A549 (cell line): Measurements from ENCODE around the gene CFLAR. TPM values are rescaled to one million over a fixed set of nuclear protein-coding genes. Genes with fewer than 3 reads are reported as not detected.

Experiments used
- ATAC-seq, 2 experiments: fragments of 200-7000 bp in 1 of 2; fragments of >200 bp in 1 of 2; cut with Nextera tagmentation in 1 of 2; cut with Tn5 transposase in 1 of 2; 3 replicates each; pipeline versions ENCODE4 v1.8.0 to v1.9.1; 2018 to 2020; ENCODE audit warnings: mild to moderate bottlenecking in 1 of 2, moderate library complexity in 1 of 2
- CTCF ChIA-PET: fragments of 300-600 bp; sonication (Branson Sonifier 250); formaldehyde crosslinking; extraction: SDS; loops from one replicate; lab custom pipeline; 2021; ENCODE audit warnings: antibody characterized with exemption, inconsistent platforms; lab: Yijun Ruan, JAX
- POLR2A ChIA-PET: fragments of 350-600 bp; formaldehyde crosslinking; extraction: SDS; loops from one replicate; lab custom pipeline; 2021; ENCODE audit warnings: antibody characterized with exemption, inconsistent platforms; lab: Yijun Ruan, JAX
- DNase-seq, 2 experiments: peaks; one replicate each; pipeline versions ENCODE4 v3.0.0 to v3.0.0-alpha.2; 2011 to 2016; ENCODE audit warnings: low read depth in 1 of 2, low spot score in 1 of 2
- FAIRE-seq: peaks from 2 replicates; lab custom pipeline; 2011; peaks lifted over from hg19 to GRCh38; lab: Jason Lieb, UNC
- H3K27ac ChIP-seq, 2 experiments: fragments of >200 bp; sonication (Bioruptor Twin); formaldehyde crosslinking; 3 replicates each; pipeline ENCODE4 v1.5.1; 2016 to 2017
- H3K4me1 ChIP-seq: fragments of >200 bp; sonication (Bioruptor Twin); formaldehyde crosslinking; 3 replicates; pipeline ENCODE4 v1.6.1; 2016
- H3K4me2 ChIP-seq: fragments of >200 bp; sonication (Bioruptor Twin); formaldehyde crosslinking; 3 replicates; pipeline ENCODE4 v1.6.1; 2016
- H3K4me3 ChIP-seq: fragments of >200 bp; sonication (Bioruptor Twin); formaldehyde crosslinking; 3 replicates; pipeline ENCODE4 v1.5.1; 2016
- H3K9me3 ChIP-seq: fragments of >200 bp; sonication (Bioruptor Twin); formaldehyde crosslinking; 3 replicates; pipeline ENCODE4 v1.6.1; 2016
- BCL3 ChIP-seq: fragments of >200 bp; sonication (Bioruptor Twin); formaldehyde crosslinking; IDR thresholded peaks from 3 replicates; pipeline ENCODE4 v1.6.1; 2016
- CHD4 ChIP-seq: fragments of 200-600 bp; sonication (generic); IDR thresholded peaks from 2 replicates; pipeline ENCODE4 v1.6.1; 2016; ENCODE audit warnings: antibody characterized with exemption, mild to moderate bottlenecking, borderline replicate concordance
- EHF ChIP-seq: fragments of 250-450 bp; sonication (Bioruptor Pico); IDR thresholded peaks from 2 replicates; pipeline ENCODE4 v1.5.0; 2020; ENCODE audit warnings: mild to moderate bottlenecking
- EHMT2 ChIP-seq: fragments of 200-600 bp; sonication (generic); IDR thresholded peaks from 2 replicates; pipeline ENCODE4 v1.6.1; 2016; ENCODE audit warnings: antibody characterized with exemption, low read depth, mild to moderate bottlenecking, moderate library complexity
- ELK1 ChIP-seq: fragments of 150-350 bp; IDR thresholded peaks from 2 replicates; pipeline ENCODE4 v1.6.1; 2014; ENCODE audit warnings: low read depth, mild to moderate bottlenecking, low read length
- FOSB ChIP-seq: fragments of 250-450 bp; sonication (Bioruptor Pico); IDR thresholded peaks from 2 replicates; pipeline ENCODE4 v1.5.0; 2020; ENCODE audit warnings: mild to moderate bottlenecking, moderate library complexity
- FOSL2 ChIP-seq, 2 experiments: fragments of 450-650 bp in 1 of 2; fragments of >200 bp in 1 of 2; sonication (Bioruptor Twin) in 1 of 2; formaldehyde crosslinking; IDR thresholded peaks; 2 replicates each; pipeline versions ENCODE4 v1.5.0 to v1.6.1; 2016 to 2020; ENCODE audit warnings: mild to moderate bottlenecking in 1 of 2, moderate library complexity in 1 of 2
- FOXS1 ChIP-seq: fragments of 250-450 bp; sonication (Bioruptor Pico); IDR thresholded peaks from 2 replicates; pipeline ENCODE4 v1.5.0; 2020; ENCODE audit warnings: mild to moderate bottlenecking, moderate library complexity
- HOXA7 ChIP-seq: fragments of 250-450 bp; sonication (Bioruptor Pico); IDR thresholded peaks from 2 replicates; pipeline ENCODE4 v1.5.0; 2020; ENCODE audit warnings: mild to moderate bottlenecking, moderate library complexity
- HOXB13 ChIP-seq: fragments of 250-450 bp; sonication (Bioruptor Pico); IDR thresholded peaks from 2 replicates; pipeline ENCODE4 v1.5.0; 2020; ENCODE audit warnings: low read depth, mild to moderate bottlenecking, moderate library complexity
- JUN ChIP-seq, 2 experiments: fragments of >200 bp; sonication (Bioruptor Twin); formaldehyde crosslinking; IDR thresholded peaks; 2 replicates in 1 of 2; 3 replicates in 1 of 2; pipeline ENCODE4 v1.6.1; 2016 to 2017
- MAFK ChIP-seq: fragments of 450-650 bp; IDR thresholded peaks from 2 replicates; pipeline ENCODE4 v1.6.1; 2014; ENCODE audit not compliant: partially characterized antibody
- MAX ChIP-seq: IDR thresholded peaks from 2 replicates; pipeline ENCODE4 v1.6.1; 2012
- MYC ChIP-seq: IDR thresholded peaks from 2 replicates; pipeline ENCODE4 v1.6.1; 2012; ENCODE audit warnings: mild to moderate bottlenecking, inconsistent platforms, low read length, improper control_type of control experiment, borderline replicate concordance
- NFE2L2 ChIP-seq: fragments of 150-350 bp; conservative IDR thresholded peaks from 2 replicates; pipeline ENCODE4 v1.6.1; 2014; ENCODE audit warnings: low read length
- RAD21 ChIP-seq, 2 experiments: fragments of >200 bp in 1 of 2; sonication (Bioruptor Twin) in 1 of 2; formaldehyde crosslinking in 1 of 2; IDR thresholded peaks in 1 of 2; conservative IDR thresholded peaks in 1 of 2; 2 replicates in 1 of 2; 3 replicates in 1 of 2; pipeline ENCODE4 v1.6.1; 2012 to 2018; ENCODE audit warnings: inconsistent platforms in 1 of 2
- RARB ChIP-seq: fragments of 250-450 bp; sonication (Bioruptor Pico); IDR thresholded peaks from 2 replicates; pipeline ENCODE4 v1.8.0; 2021; ENCODE audit warnings: mild to moderate bottlenecking, moderate library complexity
- REST ChIP-seq: fragments of 200-600 bp; sonication (generic); IDR thresholded peaks from 2 replicates; pipeline ENCODE4 v1.6.1; 2016; ENCODE audit warnings: antibody characterized with exemption, mild to moderate bottlenecking, moderate library complexity
- RFX5 ChIP-seq: fragments of 450-650 bp; IDR thresholded peaks from 2 replicates; pipeline ENCODE4 v1.7.1; 2014; ENCODE audit warnings: antibody characterized with exemption, mild to moderate bottlenecking, moderate library complexity
- TP53 ChIP-seq: fragments of 250-450 bp; sonication (Bioruptor Pico); IDR thresholded peaks from 2 replicates; pipeline ENCODE4 v1.5.0; 2021; ENCODE audit warnings: mild to moderate bottlenecking, moderate library complexity
- USF2 ChIP-seq: fragments of 450-650 bp; IDR thresholded peaks from 2 replicates; pipeline ENCODE4 v1.6.1; 2014; ENCODE audit warnings: antibody characterized with exemption
- WGBS: methylation state at CpG from one replicate; pipeline ENCODE4 v1.1.6; 2017; ENCODE audit errors: missing lambda C conversion rate; 5-methylcytosine and 5-hydroxymethylcytosine counted together
- polyA plus RNA-seq, 4 experiments: library from polyadenylated mRNA; depleted of rRNA in 3 of 4; stranded (reverse); fragments of >200 nt; fragmentation: RNase III in 1 of 4; extraction: RNeasy Plus Mini Kit Qiagen cat#74134 plus additional on column Dnase treatment in 1 of 4; gene quantifications; 2 replicates in 3 of 4; 3 replicates in 1 of 4; pipeline ENCODE4 v1.2.3, GENCODE V29; 2011 to 2017

CFLAR gene
- polyA plus RNA-seq, 2 of the 4 experiments (the other 2 are of a cell fraction): 56.5 to 89.4 TPM

- CTCF ChIA-PET: interaction anchor here (0.8 to 1.2 kb wide), 5 partner anchors 15 to 29 kb away, joined by 3 to 11 read pairs (median 4); no protein-coding TSS in a partner anchor
- POLR2A ChIA-PET: interaction anchor here (1.1 kb wide), 1 partner anchor 21 kb away, joined by 3 read pairs; no protein-coding TSS in a partner anchor
Measured at GRCh38 chr2:201128933-201129505, 13.1 kb downstream of the CFLAR start.

More at GRCh38 chr2:201128933-201129505, 13.1 kb downstream of the CFLAR start:
- FAIRE-seq (no peak), DNase-seq (peak in 1 of 2 experiments; percentile 71), ATAC-seq (0 out of 6 replicates have a peak, but pooled peaks of 1 of the 2 experiments have one; percentile 11)
- H3K4me1 ChIP-seq: peaks cover 89% of the 10 kb centered on the region
- TF ChIP-seq RFX5 (no peak), NFE2L2 (no peak), HOXB13 (CRISPR knock-in tag) (no peak), EHF (CRISPR knock-in tag) (no peak), ELK1 (no peak), BCL3 (no peak), RARB (CRISPR knock-in tag) (no peak), RAD21 (conservative IDR thresholded peaks at IDR 0.05 in 1 of 2, IDR thresholded peaks at IDR 0.05 in 1 of 2) (no peak), EHMT2 (no peak), MYC (0 out of 2 replicates have a peak, but pooled peaks have one; percentile 38), CHD4 (no peak), MAX (peak; percentile 82), JUN (IDR thresholded peaks at IDR 0.05) (no peak), FOSL2 (IDR thresholded peaks at IDR 0.05) (no peak), FOSL2 (CRISPR knock-in tag; IDR thresholded peaks at IDR 0.05) (no peak), FOXS1 (CRISPR knock-in tag) (no peak), USF2 (peak; percentile 58; the same call in 1 of the 2 replicates), REST (no peak), FOSB (CRISPR knock-in tag) (no peak), TP53 (CRISPR knock-in tag) (0 out of 2 replicates have a peak, but pooled peaks have one; percentile 10), HOXA7 (CRISPR knock-in tag) (no peak), MAFK (no peak)
- peak overlapping the region; percentile 79 for H3K4me2 ChIP-seq
- no peaks in the 10 kb centered on the region for H3K9me3 ChIP-seq
- H3K27ac ChIP-seq: peak overlapping the region; percentile 86
- WGBS: 15% methylated on average over 4 of the region's 4 CpGs
- no peak overlapping the region for H3K4me3 ChIP-seq
